Measurements from ENCODE around the gene BCL2L1. TPM values are rescaled to one million over a fixed set of nuclear protein-coding genes. Genes with fewer than 3 reads are reported as not detected.

Gene BCL2L1
- total and polyA plus RNA-seq, 9 donors = 27.5 to 48.2 (median 40.1) TPM

- WGBS (ENCODE audit: insufficient coverage) = 0% methylated on average over 44 of the region's 54 CpGs
- no peaks in the 10 kb centered on the region for H3K27me3 ChIP-seq (ENCODE audit: control insufficient read depth, insufficient read depth, low read length)
Measured at GRCh38 chr20:31738729-31739549, 16.3 kb upstream of the BCL2L1 start, which contains the start of gene TPX2. TSS of gene TPX2 (plus strand) at chr20:31739290. CDS start at chr20:31757477, 18,187 bp downstream.

DNA sequence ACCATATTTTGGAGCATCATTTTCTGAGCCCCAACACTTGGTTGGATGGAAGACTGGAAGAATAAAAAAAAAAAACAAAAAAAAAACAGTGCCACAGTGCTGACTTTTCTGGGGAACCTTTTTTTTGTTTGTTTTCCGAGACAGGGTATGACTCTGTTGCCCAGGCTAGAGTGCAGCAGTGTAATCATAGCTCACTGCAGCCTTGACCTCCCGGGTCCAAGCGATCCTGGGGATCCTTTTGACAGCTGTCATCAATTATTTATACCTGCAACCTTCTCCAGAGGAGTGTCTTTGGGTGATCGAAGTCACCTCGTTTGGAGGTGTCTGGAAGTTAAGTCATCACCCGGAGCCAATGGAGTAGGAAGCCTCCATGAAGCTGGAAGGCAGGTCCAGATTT lies 8.7 kb upstream of the BCL2L1 start:
- H3K4me1 ChIP-seq (ENCODE audit: control insufficient read depth, insufficient read depth, low read length) = no peaks in the 10 kb centered on the region
- H3K9me3 ChIP-seq (replicated peaks; ENCODE audit: control insufficient read depth, low read depth, low read length) = no peaks in the 10 kb centered on the region
- WGBS (ENCODE audit: insufficient coverage) = 75% methylated on average over 3 of the region's 6 CpGs
- DNase-seq = no peak
- H3K27ac ChIP-seq (ENCODE audit: low read length) = no peak overlapping the region
- no peak overlapping the region for H3K4me3 ChIP-seq (ENCODE audit: low read length)
- no peaks in the 10 kb centered on the region for H3K27me3 ChIP-seq (ENCODE audit: control insufficient read depth, insufficient read depth, low read length)
- H3K36me3 ChIP-seq (ENCODE audit: control insufficient read depth, insufficient read depth, low read length) = no peaks in the 10 kb centered on the region

More at GRCh38 chr20:31738729-31739549, 16.3 kb upstream of the BCL2L1 start, which contains the start of gene TPX2:
- H3K36me3 ChIP-seq (ENCODE audit: control insufficient read depth, insufficient read depth, low read length) = no peaks in the 10 kb centered on the region
- DNase-seq = peak; percentile 99
- no peaks in the 10 kb centered on the region for H3K9me3 ChIP-seq (replicated peaks; ENCODE audit: control insufficient read depth, low read depth, low read length)
- H3K27ac ChIP-seq (ENCODE audit: low read length) = peak within 1 kb of the TSS; percentile 81
- H3K4me1 ChIP-seq (ENCODE audit: control insufficient read depth, insufficient read depth, low read length) = peaks cover 10% of the 10 kb centered on the region
- peak within 1 kb of the TSS; percentile 92 for H3K4me3 ChIP-seq (ENCODE audit: low read length)

DNA sequence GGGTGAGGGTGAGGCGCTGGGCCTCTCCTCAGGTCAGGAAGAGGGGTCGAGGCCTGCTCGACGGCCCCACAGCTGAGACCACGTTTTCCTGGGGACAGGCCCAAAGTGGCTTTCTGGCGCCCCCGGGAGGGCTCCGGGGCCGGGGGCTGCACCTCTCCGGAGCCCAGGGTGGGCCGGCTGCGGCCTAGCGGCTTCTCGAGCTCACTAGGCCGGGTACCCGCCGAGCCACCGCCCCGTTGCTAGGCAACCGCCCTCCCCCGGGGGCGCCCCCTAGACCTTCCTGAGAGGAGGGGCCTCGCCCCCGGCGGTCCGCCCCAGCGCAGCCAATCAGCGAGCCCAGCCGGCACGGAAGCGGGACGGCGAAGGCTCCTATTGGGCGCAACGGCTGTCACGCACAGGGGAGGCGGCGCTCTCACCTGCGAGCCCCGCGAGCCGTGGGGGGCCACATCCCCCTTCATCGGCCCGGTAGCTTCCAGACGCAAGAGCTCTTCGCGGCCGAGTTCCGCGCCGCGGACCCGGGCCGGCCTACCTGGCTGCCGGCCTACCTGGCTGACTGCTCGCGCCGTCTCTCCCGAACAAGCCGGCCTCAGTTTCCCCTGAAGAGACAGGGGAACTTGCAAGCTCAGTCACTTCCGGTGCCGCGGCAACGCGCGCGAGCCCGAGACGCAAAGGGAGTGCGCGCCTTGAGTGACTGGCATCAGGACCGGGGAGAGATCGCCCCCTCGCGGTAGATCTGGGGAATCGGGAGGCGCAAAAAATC lies 831 bp upstream of the BCL2L1 start:
- H3K27ac ChIP-seq (ENCODE audit: low read length) = peak overlapping the region; percentile 98
- H3K4me3 ChIP-seq (ENCODE audit: low read length) = peak overlapping the region; percentile 95
- H3K4me1 ChIP-seq (ENCODE audit: control insufficient read depth, insufficient read depth, low read length) = peaks cover 36% of the 10 kb centered on the region
- H3K36me3 ChIP-seq (ENCODE audit: control insufficient read depth, insufficient read depth, low read length) = peaks cover 17% of the 10 kb centered on the region
- DNase-seq = peak; percentile 99
- WGBS (ENCODE audit: insufficient coverage) = under 1% methylated on average over 64 of the region's 77 CpGs
- no peaks in the 10 kb centered on the region for H3K9me3 ChIP-seq (replicated peaks; ENCODE audit: control insufficient read depth, low read depth, low read length)
- H3K27me3 ChIP-seq (ENCODE audit: control insufficient read depth, insufficient read depth, low read length) = no peaks in the 10 kb centered on the region

- peaks cover 38% of the 10 kb centered on the region for H3K4me1 ChIP-seq (ENCODE audit: control insufficient read depth, insufficient read depth, low read length)
- peak overlapping the region; percentile 95 for H3K4me3 ChIP-seq (ENCODE audit: low read length)
- no peaks in the 10 kb centered on the region for H3K9me3 ChIP-seq (replicated peaks; ENCODE audit: control insufficient read depth, low read depth, low read length)
- H3K27ac ChIP-seq (ENCODE audit: low read length) = peak overlapping the region; percentile 98
- peaks cover 19% of the 10 kb centered on the region for H3K36me3 ChIP-seq (ENCODE audit: control insufficient read depth, insufficient read depth, low read length)
- H3K27me3 ChIP-seq (ENCODE audit: control insufficient read depth, insufficient read depth, low read length) = no peaks in the 10 kb centered on the region
- no peak for DNase-seq
- WGBS (ENCODE audit: insufficient coverage) = 1% methylated on average over 10 of the region's 10 CpGs
Measured at GRCh38 chr20:31723069-31723318, 326 bp upstream of the BCL2L1 start.

DNA sequence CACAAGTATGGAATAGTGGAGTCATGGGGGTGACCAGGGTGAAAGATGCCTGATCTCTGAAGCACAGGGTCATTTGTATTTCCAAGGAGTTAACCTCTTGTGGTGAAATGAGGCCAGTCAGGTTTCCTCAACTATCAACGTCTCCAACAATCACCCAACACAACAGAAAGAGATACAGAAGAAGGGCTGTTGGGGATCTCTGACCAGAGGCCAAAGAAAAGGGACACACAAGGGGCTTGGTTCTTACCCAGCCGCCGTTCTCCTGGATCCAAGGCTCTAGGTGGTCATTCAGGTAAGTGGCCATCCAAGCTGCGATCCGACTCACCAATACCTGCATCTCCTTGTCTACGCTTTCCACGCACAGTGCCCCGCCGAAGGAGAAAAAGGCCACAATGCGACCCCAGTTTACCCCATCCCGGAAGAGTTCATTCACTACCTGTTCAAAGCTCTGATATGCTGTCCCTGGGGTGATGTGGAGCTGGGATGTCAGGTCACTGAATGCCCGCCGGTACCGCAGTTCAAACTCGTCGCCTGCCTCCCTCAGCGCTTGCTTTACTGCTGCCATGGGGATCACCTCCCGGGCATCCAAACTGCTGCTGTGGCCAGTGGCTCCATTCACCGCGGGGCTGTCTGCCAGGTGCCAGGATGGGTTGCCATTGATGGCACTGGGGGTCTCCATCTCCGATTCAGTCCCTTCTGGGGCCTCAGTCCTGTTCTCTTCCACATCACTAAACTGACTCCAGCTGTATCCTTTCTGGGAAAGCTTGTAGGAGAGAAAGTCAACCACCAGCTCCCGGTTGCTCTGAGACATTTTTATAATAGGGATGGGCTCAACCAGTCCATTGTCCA lies 1.0 kb downstream of the BCL2L1 start:
- no peaks in the 10 kb centered on the region for H3K27me3 ChIP-seq (ENCODE audit: control insufficient read depth, insufficient read depth, low read length)
- H3K9me3 ChIP-seq (replicated peaks; ENCODE audit: control insufficient read depth, low read depth, low read length) = no peaks in the 10 kb centered on the region
- peak overlapping the region; percentile 95 for H3K4me3 ChIP-seq (ENCODE audit: low read length)
- H3K36me3 ChIP-seq (ENCODE audit: control insufficient read depth, insufficient read depth, low read length) = peaks cover 28% of the 10 kb centered on the region
- peaks cover 42% of the 10 kb centered on the region for H3K4me1 ChIP-seq (ENCODE audit: control insufficient read depth, insufficient read depth, low read length)
- no peak for DNase-seq
- 84% methylated on average over 13 of the region's 22 CpGs for WGBS (ENCODE audit: insufficient coverage)
- H3K27ac ChIP-seq (ENCODE audit: low read length) = peak overlapping the region; percentile 98

DNA sequence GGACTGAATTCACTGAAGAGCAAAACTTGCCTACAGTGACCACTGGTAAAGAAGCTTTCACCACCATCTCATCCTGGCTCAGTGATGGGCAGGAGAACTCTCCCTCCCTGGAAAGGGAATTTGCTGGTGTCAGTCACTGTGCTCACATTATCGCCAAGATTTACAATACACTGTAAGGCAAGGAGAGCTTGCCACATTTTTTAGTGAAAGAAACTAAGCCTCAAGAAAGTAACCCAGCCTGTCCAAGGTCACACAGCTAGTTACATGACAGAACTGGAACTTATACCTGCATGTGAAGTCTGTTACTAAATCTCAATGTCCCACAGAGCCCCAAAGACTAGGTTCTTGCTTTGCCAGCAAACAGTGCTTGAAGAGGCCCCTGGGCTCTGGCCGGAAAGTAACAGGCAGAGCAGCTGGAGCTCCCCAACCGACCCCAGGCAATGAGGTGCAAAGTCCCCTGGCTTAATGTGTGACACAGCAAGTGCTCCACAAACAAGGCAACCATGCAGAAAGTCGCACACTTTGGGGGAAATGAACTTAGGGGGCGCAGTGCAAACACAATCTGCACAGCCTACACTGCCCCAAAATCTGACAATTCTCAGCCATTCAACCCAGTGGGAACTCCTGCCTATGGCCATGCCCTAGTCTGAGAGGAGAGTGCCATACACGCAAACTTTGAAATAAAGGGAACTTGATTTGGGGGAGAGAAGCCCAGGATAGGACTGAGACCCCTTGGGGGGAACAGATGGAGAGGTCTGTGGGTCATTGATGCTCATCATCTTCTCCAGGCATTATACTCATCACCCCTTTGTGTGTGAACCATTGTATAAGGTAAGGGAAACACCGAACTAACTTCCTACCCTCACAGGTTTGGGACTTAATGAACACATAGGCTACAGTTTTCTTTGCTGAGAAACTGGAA lies 1.9 kb downstream of the BCL2L1 start:
- peaks cover 42% of the 10 kb centered on the region for H3K4me1 ChIP-seq (ENCODE audit: control insufficient read depth, insufficient read depth, low read length)
- peak; percentile 41 for DNase-seq
- H3K27me3 ChIP-seq (ENCODE audit: control insufficient read depth, insufficient read depth, low read length) = no peaks in the 10 kb centered on the region
- peak overlapping the region; percentile 95 for H3K4me3 ChIP-seq (ENCODE audit: low read length)
- no peaks in the 10 kb centered on the region for H3K9me3 ChIP-seq (replicated peaks; ENCODE audit: control insufficient read depth, low read depth, low read length)
- peaks cover 29% of the 10 kb centered on the region for H3K36me3 ChIP-seq (ENCODE audit: control insufficient read depth, insufficient read depth, low read length)
- WGBS (ENCODE audit: insufficient coverage) = 13% methylated on average over 2 of the region's 7 CpGs
- H3K27ac ChIP-seq (ENCODE audit: low read length) = peak overlapping the region; percentile 54

DNA sequence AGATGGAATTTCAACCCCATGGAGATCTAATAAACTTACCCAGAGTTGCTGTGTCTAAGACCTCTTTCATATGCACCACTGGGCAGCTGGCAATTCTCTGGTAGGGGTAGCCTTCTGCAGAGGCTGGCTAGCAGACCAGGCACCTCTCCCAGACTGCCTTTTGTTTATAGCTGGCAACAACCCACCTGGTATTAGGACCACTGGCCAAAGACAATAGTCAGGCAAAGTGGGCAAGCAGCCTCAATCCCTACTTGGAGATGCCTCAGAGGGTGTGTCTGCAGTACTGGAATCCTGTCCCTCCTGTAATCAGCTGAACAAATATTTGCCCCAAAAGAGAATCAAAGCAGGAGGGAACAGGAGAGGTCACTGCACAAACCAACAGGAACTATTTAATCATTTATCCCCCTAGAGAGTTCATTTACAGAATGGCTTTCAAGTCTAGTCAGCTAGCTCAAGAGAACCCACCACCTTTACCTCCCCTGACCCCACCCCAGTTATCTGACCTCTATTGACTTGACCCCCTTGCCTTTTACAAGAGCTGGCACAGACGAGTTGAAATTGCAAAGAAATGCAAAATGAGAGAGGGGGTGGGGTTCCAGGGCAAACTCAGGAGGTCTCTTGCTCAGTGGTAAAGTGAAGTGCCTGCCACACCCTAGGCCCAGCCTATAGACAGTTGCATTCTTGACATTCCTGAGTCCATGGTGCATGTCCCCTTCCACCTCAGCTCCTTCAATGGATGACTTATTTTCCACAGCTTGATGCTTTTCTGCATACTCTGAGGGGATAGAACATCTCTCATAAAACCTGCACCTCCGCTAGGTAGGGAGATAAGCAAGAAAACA lies 2.8 kb downstream of the BCL2L1 start:
- peaks cover 33% of the 10 kb centered on the region for H3K36me3 ChIP-seq (ENCODE audit: control insufficient read depth, insufficient read depth, low read length)
- no peak for DNase-seq
- peaks cover 42% of the 10 kb centered on the region for H3K4me1 ChIP-seq (ENCODE audit: control insufficient read depth, insufficient read depth, low read length)
- no peaks in the 10 kb centered on the region for H3K9me3 ChIP-seq (replicated peaks; ENCODE audit: control insufficient read depth, low read depth, low read length)
- peak overlapping the region; percentile 95 for H3K4me3 ChIP-seq (ENCODE audit: low read length)
- no peaks in the 10 kb centered on the region for H3K27me3 ChIP-seq (ENCODE audit: control insufficient read depth, insufficient read depth, low read length)
- no CpG with 5 or more reads among the region's 2 CpGs for WGBS (ENCODE audit: insufficient coverage)
- H3K27ac ChIP-seq (ENCODE audit: low read length) = peak overlapping the region; percentile 54

- no CpG with 5 or more reads among the region's 6 CpGs for WGBS (ENCODE audit: insufficient coverage)
- Histone ChIP-seq H3K4me3 (ENCODE audit: low read length) (no peak overlapping the region), H3K27ac (ENCODE audit: low read length) (no peak overlapping the region), H3K27me3 (ENCODE audit: control insufficient read depth, insufficient read depth, low read length) (no peaks in the 10 kb centered on the region), H3K9me3 (replicated peaks; ENCODE audit: control insufficient read depth, low read depth, low read length) (no peaks in the 10 kb centered on the region), H3K36me3 (ENCODE audit: control insufficient read depth, insufficient read depth, low read length) (peaks cover 37% of the 10 kb centered on the region), H3K4me1 (ENCODE audit: control insufficient read depth, insufficient read depth, low read length) (peaks cover 45% of the 10 kb centered on the region)
- no peak for DNase-seq
Measured at GRCh38 chr20:31718952-31719643, 3.6 kb downstream of the BCL2L1 start.
